ENCODE measurements around the gene LHX4.

The LHX4 gene

DNA sequence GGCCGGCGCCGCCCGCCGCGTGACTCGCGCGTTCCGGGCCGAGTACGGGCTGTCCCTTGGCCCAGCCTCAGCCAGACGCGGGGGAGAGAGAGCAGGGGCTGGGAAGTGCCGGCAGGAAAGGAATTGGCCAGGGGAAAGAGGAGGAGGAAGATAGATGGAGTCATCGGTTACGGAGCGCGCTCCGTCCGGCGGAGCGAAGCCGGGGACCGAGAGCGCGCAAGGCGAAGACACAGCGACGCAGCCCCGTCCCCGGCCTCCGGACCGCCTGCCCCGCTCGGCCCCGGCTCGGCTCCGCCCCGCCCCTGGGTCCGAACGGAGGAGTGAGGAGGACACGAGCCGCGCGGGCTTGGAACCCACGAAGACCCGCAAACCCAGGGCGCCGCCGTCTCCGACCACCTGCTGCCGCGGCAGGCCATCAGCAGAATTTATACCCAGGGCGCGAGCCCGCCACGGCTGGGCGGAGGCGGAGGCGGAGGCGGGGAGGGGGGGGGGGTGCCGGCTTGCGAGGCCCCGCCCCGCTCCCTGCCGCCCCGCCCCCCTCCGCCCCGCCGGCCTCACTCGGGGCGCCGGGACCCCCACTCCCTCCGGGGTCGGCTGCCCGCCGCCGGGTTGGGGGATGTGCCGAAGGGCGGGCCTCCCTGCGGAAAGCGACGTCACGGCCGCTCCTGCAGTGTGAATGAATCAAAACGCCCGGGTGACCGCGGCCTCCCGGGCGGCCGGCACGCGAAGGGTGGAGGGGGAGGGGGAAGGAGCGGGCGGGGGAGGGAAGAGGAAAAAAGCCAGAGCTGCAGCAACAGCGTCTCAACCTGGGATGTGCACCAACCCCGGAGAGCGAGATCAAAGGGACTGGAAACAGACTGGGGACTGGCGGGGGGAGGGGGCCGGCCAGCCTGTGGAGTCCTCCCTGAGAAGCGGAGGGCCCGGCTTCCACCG is at the start of gene LHX4:
TSS of gene LHX4 (plus strand) at position 782 of the 933 bp plus-strand sequence. CDS start 266 bp downstream, outside the sequence.
- DNase-seq (ENCODE audit: low read depth in 2 of 2) = no peak

- DNase-seq (ENCODE audit: low read depth in 2 of 2) = peak in 1 of 2 donors; percentile 14
Observed at GRCh38 chr1:180181048-180181447, 49.0 kb upstream of the LHX4 start.

- DNase-seq (ENCODE audit: low read depth in 2 of 2) = no peak
Observed at GRCh38 chr1:180181996-180182642, 47.9 kb upstream of the LHX4 start.

- DNase-seq (ENCODE audit: low read depth in 2 of 2) = no peak
Observed at GRCh38 chr1:180182643-180183311, 47.3 kb upstream of the LHX4 start.

- DNase-seq (ENCODE audit: low read depth in 2 of 2) = no peak
Observed at GRCh38 chr1:180183426-180183825, 46.6 kb upstream of the LHX4 start.

- no peak for DNase-seq (ENCODE audit: low read depth in 2 of 2)
Observed at GRCh38 chr1:180184041-180184440, 46.0 kb upstream of the LHX4 start.

- DNase-seq (ENCODE audit: low read depth in 2 of 2) = no peak
Observed at GRCh38 chr1:180185281-180185680, 44.8 kb upstream of the LHX4 start.

GRCh38 chr1:180185971-180186645 is 44.0 kb upstream of the LHX4 start:
- no peak for DNase-seq (ENCODE audit: low read depth in 2 of 2)

DNA sequence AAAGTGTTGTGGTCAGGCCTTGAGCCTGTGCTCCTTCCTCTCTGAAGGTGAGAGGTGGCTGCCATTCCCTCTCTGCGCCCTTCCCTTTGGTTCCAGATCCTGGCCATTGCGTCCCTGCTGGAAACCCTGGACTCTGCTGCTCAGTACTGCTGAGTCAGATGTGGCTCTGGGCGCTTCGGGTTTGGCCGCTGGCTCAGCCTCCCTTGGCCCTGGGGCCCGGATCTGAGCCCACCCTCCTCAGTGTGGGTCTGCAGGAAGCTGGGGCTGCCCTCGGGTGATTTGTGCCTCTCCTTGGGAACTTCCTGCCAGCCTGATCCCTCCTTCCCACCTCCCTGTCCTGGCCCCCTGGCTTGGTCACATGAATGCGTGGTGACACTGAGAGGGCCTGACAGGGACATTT is 43.2 kb upstream of the LHX4 start:
- DNase-seq (ENCODE audit: low read depth in 2 of 2) = no peak

DNA sequence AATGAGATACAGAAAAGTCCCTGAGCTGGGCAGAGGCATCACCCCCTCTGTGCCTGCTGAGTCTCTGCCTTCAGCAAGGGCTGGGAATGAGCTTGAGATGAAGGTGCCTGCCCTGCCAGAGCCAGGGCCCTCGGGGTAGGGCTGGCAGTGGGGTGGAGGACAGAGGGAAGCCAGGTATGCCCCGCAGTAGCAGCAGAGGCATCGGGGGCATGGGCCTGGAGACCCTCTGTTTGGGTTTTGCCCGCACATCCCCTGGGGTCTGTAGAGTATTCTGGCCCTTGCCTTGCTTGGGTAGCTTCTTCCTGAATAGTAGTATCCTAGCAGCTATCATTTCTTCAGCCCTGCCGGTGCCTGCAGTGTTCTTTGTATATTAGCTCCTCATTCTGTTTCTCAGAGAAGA is 42.4 kb upstream of the LHX4 start:
- no peak for DNase-seq (ENCODE audit: low read depth in 2 of 2)

DNA sequence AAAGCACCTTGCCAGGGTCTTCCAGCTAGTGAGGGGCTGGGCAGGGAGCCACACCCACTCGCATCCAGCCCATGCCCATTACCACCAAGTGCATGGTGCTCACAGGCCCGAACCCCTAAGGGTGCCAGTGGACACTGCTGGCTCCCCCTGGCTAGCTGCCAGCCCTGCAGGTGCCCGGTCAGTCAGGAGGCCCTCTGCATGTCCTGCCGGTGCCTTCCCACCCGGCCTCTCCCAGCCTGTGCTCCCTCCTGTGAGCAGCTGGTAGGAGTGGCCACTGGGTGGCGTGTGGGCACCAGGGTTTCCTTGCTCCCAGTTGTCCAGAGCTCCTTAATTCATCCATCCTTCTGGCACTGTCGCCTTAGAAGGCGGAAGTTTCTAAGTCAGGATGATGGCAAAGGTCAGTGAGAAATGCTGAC is 42.0 kb upstream of the LHX4 start:
- no peak for DNase-seq (ENCODE audit: low read depth in 2 of 2)

DNA sequence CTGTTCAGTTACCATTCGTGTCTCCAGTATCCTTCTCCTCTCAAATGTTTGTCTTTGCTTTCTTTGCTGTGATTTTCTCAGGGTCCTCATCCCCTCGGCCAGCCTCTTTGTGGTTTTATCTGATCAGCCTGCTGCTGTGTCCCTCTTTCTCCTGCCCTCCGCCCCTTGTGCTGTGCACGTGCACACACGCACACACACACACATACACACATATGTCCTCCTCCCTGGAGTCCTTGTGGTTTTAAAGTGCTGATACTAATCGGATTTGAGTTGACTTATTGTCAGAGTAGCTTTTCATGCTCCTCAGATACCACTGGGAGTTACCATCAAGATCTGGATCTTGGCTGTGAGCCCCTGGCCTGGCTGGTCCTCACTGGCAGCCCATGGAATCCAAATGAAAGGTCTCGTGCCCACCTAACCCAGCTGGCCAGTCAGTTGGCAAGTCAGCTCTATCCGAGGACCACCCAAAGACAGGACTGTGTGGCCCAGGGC is 41.3 kb upstream of the LHX4 start:
- DNase-seq (ENCODE audit: low read depth in 2 of 2) = no peak

- DNase-seq (ENCODE audit: low read depth in 2 of 2) = no peak
Observed at GRCh38 chr1:180190091-180190490, 40.0 kb upstream of the LHX4 start.

DNA sequence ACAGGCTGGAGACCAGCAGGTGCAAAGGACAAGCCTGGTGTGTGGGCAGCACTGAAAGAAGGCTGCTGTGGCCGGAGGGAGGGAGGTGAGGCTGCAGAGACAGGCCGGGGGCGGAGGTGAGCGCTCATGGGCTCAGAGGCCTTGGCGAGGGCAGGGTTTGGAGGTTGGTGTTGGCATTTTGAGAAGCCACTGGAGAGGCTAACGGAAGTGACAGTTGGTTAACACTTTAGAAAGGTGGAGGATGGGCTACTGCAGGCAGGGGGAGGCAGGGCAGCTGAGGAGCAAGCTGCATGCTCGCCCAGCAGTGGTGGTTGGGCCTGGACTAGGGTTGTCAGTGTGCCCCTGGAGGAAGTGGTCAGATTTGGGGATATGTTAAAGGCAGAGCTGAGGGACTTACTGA is 37.9 kb upstream of the LHX4 start:
- DNase-seq (ENCODE audit: low read depth in 2 of 2) = no peak

- no peak for DNase-seq (ENCODE audit: low read depth in 2 of 2)
Observed at GRCh38 chr1:180193141-180194047, 36.7 kb upstream of the LHX4 start.

DNA sequence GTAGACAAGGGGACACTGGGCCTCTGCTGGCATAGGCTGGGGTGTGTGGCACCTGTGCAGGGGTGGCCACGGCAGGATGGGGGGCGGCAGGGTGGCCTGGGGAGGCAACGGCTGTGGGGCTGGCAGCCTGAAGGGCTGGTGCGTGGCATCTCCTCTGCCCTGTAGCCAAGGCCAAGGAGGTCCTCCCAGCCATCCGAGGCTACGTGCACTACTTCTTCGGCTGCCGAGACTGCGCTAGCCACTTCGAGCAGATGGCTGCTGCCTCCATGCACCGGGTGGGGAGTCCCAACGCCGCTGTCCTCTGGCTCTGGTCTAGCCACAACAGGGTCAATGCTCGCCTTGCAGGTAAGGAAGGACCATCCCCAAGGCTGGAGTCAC is 36.0 kb upstream of the LHX4 start:
- no peak for DNase-seq (ENCODE audit: low read depth in 2 of 2)

DNA sequence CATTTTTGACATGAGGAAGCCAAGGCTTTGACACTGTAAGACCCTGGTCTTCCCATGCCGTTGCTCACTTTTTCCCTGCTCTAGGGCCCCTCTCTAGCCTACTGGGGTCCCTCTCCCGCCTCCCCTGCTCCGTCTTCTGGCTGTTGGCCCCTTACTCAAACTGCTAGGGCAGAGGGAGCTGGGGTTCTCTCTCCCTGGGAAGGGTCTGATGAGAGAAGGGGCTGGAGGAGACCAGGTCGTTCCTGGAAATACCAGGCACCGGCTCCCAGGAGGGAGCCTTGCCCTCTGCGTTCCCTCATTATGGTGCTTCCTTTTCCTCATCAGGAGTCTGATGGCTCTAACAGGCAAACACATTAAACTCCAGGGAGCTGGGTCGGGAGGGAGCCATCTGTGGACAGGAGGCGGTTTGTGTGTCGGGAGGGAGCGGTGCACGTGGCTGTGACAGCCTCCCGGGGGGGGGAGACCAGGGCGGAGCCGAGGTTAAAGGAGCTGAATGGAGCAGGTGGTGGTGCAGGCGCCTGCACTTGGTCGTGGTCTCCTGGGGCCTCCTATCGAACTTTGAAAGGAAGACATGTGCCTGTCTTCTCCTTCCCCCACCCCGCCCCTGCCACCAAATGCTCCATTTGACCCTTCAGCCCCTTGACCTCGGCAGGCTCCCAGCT is 35.4 kb upstream of the LHX4 start:
- no peak for DNase-seq (ENCODE audit: low read depth in 2 of 2)

DNA sequence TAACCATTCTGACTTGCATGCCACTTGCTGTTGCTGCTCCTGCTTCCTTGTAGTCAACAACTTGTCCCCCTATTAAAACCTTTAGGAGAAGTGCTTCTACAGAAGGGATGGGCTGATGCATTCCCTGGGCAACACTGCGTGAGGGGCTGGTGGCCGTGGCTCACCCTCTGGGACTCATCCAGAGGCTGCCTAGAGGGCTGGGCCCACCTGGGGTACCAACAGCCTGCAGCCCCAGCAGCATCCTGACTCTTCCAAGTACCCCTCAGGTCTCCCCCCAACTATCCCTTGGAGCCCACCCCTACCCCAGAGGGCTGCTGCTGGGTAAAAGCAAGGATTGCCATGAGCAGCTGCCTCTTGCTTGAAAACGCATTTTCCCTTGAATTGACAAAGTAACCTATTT is 34.7 kb upstream of the LHX4 start:
- no peak for DNase-seq (ENCODE audit: low read depth in 2 of 2)

DNA sequence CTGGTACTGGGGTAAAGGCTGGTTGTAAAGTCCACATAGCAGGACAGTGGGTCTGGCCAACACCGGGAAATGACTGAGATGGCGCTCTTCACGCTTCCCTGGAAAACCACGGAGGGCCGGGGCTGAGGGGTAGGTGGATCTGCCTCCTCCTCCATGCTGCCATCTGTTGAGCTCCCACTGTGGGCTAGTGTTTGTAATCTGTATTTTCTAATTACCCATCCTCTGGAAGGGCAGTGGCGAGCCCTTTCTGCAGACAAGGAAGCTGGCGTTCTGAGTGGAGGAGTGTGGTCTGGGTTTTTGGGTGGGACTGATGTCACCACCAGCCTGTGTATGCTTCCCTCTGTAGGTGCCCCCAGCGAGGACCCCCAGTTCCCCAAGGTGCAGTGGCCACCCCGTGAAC is 34.1 kb upstream of the LHX4 start:
- DNase-seq (ENCODE audit: low read depth in 2 of 2) = no peak

DNA sequence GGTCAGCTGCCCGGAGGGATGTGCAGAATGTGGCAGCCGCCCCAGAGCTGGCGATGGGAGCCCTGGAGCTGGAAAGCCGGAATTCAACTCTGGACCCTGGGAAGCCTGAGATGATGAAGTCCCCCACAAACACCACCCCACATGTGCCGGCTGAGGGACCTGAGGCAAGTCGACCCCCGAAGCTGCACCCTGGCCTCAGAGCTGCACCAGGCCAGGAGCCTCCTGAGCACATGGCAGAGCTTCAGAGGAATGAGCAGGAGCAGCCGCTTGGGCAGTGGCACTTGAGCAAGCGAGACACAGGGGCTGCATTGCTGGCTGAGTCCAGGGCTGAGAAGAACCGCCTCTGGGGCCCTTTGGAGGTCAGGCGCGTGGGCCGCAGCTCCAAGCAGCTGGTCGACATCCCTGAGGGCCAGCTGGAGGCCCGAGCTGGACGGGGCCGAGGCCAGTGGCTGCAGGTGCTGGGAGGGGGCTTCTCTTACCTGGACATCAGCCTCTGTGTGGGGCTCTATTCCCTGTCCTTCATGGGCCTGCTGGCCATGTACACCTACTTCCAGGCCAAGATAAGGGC is 33.5 kb upstream of the LHX4 start:
- no peak for DNase-seq (ENCODE audit: low read depth in 2 of 2)
